H1 (cell line): ENCODE data around the gene C3orf49.

Source experiments
- CTCF ChIP-seq, 3 experiments: IDR thresholded peaks; 1 replicate in 2 of 3; 2 replicates in 1 of 3; pipeline versions ENCODE4 v1.5.1 to v1.6.1; 2011; ENCODE audit warnings: low read length in 3 of 3, mild to moderate bottlenecking in 3 of 3, inconsistent platforms in 2 of 3, low read depth in 1 of 3, moderate library complexity in 1 of 3; ENCODE audit not compliant: insufficient read depth in 1 of 3; ENCODE audit errors: control extremely low read depth in 1 of 3
- GABPA ChIP-seq: IDR thresholded peaks from 2 replicates; pipeline ENCODE4 v1.6.1; 2011; ENCODE audit warnings: mild to moderate bottlenecking, low read length, moderate library complexity, borderline replicate concordance; ENCODE audit not compliant: insufficient read depth
- JUN ChIP-seq: IDR thresholded peaks from 2 replicates; pipeline ENCODE4 v1.6.1; 2011; ENCODE audit warnings: low read depth, mild to moderate bottlenecking, improper control_type of control experiment, low read length
- MAFK ChIP-seq: IDR thresholded peaks from 2 replicates; pipeline ENCODE4 v1.6.1; 2012; ENCODE audit warnings: low read depth, mild to moderate bottlenecking, improper control_type of control experiment, low read length
- POLR2A ChIP-seq, 2 experiments: IDR thresholded peaks; 1 replicate in 1 of 2; 2 replicates in 1 of 2; pipeline ENCODE4 v1.6.1; 2011; ENCODE audit warnings: low read depth in 2 of 2, low read length in 2 of 2, mild to moderate bottlenecking in 2 of 2; ENCODE audit errors: control extremely low read depth in 1 of 2
- POLR2AphosphoS5 ChIP-seq: IDR thresholded peaks from 2 replicates; pipeline ENCODE4 v1.6.1; 2011; ENCODE audit warnings: low read depth, low read length
- RAD21 ChIP-seq, 2 experiments: IDR thresholded peaks in 1 of 2; conservative IDR thresholded peaks in 1 of 2; 2 replicates each; pipeline ENCODE4 v1.6.1; 2011; ENCODE audit warnings: low read depth in 2 of 2, low read length in 2 of 2, improper control_type of control experiment in 1 of 2, inconsistent platforms in 1 of 2, mild to moderate bottlenecking in 1 of 2, moderate library complexity in 1 of 2
- TF ChIP-seq, protein P1 (sequence below): IDR thresholded peaks from 2 replicates; pipeline ENCODE4 v1.6.1; 2011; ENCODE audit warnings: low read depth, mild to moderate bottlenecking, low read length; ENCODE audit not compliant: insufficient read depth

GRCh38 chr3:63817225-63817624, 1.9 kb upstream of the C3orf49 start:
- TF ChIP-seq, protein P1, sequence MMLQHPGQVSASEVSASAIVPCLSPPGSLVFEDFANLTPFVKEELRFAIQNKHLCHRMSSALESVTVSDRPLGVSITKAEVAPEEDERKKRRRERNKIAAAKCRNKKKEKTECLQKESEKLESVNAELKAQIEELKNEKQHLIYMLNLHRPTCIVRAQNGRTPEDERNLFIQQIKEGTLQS, result no peak
- TF ChIP-seq POLR2A (IDR thresholded peaks at IDR 0.05; ENCODE audit: control extremely low read depth in 1 of 2, low read depth in 2 of 2, low read length in 2 of 2), result no peak
- TF ChIP-seq POLR2AphosphoS5, result no peak
- TF ChIP-seq JUN, result no peak
- no peak for TF ChIP-seq MAFK
- no peak for TF ChIP-seq RAD21 (IDR thresholded peaks at IDR 0.05 in 1 of 2, conservative IDR thresholded peaks at IDR 0.05 in 1 of 2; ENCODE audit: low read depth in 2 of 2, low read length in 2 of 2)
- TF ChIP-seq GABPA, result no peak
- no peak for TF ChIP-seq CTCF (IDR thresholded peaks at IDR 0.05; ENCODE audit: control extremely low read depth in 1 of 3, insufficient read depth in 1 of 3, low read depth in 1 of 3, low read length in 3 of 3)
